NCI-H2107 treated with DMSO at 0.1 percent for 48 hours (cell line): ENCODE results near the gene PAK6.

Source experiments
- DNase-seq: peaks from one replicate; lab custom pipeline; 2025; ENCODE audit not compliant: unreplicated experiment; lab: John Stamatoyannopoulos, UW

Gene PAK6

DNA sequence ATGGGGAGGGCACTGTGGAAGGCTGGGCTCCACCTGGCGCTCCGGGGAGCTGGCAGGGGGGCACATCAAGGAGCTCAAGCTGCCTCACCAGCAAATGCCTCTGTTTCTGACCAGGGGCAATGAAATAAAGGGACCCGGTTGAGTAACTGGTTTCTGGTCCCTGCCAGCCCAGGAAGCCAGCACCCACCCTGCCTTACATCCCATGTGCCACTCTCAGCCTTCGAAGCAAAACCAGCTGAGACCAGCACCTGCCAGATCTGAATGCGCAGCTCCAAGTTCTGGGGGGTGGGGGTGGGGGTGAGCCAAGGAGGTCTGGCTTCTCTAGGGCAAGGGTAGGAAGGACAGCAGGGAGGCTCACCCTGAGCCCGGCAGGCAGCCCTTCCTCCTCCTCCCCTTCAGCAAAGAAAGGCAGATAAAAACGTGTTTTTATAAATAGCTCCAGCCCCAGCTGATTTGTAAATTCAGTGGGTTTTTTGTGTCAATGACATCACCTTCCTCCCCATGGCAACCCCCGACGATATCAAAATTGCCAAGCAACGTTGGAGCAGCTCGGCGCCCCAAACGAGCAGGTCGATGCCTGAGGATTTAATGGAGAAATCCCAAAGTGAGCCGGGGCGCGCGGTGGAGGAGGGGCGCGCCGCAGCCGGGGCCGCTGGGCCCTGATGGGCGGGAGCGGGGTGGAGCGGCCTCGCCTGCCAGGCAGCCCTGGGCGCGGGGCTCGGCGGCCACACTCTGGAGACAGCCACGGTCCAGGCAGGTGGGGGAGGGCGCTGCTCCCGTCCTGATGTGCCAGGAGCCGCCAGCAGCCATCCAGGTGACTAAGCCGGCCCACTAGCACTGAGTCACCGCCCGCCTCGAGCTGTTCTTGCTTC lies at the start of gene PAK6:
Gene PAK6 (plus strand): TSS at position 532 of the 872 bp plus-strand sequence. CDS start 25,723 bp downstream, outside the sequence.
- DNase-seq = peak; percentile 36

- no peak for DNase-seq
Measured at GRCh38 chr15:40190591-40190990, 48.3 kb upstream of the PAK6 start.

DNA sequence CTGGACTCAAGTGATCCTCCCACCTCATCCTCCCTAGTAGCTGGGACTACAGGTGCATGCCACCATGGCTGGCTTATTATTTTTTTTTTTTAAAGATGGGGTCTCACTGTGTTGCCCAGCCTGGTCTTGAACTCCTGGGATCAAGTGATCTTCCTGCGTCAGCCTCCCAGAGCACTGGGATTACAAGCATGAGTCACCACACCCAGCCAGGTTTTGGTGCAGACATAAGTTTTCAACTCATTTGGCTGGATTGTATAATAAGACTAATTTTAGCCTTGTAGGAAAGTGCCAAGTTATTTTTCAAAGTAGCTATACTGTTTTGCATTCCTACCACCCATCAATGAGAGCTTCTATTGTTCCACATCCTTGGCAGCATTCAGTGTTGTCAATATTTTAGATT lies 45.9 kb upstream of the PAK6 start:
- DNase-seq = no peak

DNA sequence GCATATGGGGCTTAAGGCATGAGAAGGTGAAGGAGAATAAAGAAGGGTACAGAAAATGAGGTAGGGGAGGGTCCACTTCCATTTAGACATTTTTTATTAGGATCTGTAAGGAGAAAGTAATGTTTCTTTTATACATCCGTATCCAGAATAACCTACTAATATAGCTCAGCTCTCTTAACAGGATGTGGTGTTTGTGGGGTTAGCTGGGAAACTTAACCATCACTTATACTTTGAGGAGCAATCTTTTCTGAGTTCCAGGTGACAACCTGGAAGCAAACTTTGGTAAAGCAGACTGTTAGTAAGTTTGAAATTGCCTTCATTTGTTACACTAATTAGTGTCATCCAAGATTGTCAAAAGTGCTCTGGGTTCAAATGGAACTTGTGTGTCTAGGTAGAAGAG lies 41.4 kb upstream of the PAK6 start:
- no peak for DNase-seq

GRCh38 chr15:40198355-40199085 lies 40.3 kb upstream of the PAK6 start:
- DNase-seq = no peak

GRCh38 chr15:40204100-40204499 lies 34.8 kb upstream of the PAK6 start:
- no peak for DNase-seq

DNA sequence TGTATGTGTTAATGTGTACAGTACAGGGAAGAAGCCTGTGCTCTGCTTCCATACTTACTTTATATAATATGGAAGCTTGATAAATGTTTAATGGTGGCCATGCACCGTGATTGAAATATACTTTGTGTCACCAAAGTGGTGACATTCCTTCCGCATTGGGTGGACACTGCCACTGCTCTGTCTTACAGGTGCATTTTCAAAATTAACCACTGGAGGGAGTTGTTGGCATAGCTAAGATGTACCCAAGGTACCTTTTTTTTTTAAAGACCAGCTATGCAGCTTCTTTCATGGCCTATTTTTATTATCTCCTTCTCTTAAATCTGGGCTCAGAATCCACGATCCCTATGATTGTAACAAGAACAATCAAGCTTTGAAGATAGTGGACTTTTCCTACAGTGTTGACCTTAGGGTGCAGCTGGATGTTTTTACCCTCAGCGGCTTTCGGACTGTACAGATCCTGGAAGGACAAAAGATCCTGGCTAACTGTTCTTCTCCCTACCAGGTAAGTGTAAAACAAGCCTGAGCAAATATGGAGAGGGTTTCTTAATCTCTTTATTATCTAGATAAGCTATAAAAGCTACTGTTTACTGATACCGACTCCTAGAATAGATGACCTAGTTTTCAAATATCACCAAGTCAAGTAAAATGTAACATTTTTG lies 21.6 kb upstream of the PAK6 start:
- DNase-seq = peak; percentile 44

- no peak for DNase-seq
Measured at GRCh38 chr15:40219801-40220200, 19.1 kb upstream of the PAK6 start.

GRCh38 chr15:40222131-40222530 lies 16.7 kb upstream of the PAK6 start:
- no peak for DNase-seq

DNA sequence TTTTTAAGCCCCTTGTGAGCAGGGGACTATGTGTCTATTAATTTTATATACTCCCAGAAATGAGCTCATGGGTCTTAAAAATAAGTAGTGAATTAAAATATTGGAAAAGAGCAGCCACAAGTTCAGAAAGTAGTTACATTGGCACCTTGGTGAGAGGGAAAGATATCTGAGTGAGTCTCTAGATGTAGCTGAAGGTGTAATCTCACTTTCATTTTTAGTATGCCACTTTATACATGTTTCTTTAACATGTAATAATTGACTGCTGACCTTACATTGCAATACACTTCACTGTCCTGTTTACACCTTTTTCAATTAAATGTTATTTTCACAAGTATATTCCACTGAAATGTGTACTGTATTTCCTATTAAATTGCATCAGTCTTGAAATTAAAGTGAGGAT lies 12.1 kb upstream of the PAK6 start:
- DNase-seq = no peak

GRCh38 chr15:40229316-40229715 lies 9.5 kb upstream of the PAK6 start:
- DNase-seq = no peak

GRCh38 chr15:40229956-40230355 lies 8.9 kb upstream of the PAK6 start:
- DNase-seq = no peak

DNA sequence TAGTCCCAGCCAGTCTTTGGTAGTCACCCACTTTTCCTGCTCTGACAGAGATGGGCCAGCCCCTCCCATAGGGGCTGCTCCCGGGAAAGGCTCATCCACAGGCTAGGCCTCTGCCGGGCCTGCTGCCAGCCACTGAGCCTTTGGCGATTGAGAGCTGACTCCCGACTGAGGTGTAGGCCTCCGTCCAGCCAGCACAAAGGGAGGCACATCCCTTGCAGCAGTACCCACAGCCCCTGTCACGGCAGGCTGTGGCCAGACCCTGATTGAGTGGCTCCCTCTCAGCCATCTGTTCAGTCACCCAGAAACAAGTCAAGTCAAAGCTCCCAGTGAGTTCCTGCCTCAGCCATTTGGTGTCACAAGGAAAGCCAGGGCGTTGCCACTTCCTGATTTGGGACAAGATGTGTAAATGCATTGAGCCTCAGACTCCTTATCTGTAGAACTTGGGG lies 6.2 kb upstream of the PAK6 start:
- DNase-seq = no peak

GRCh38 chr15:40233727-40234577 lies 4.9 kb upstream of the PAK6 start:
- no peak for DNase-seq

- no peak for DNase-seq
Measured at GRCh38 chr15:40234783-40235182, 4.1 kb upstream of the PAK6 start.

GRCh38 chr15:40235201-40235885 lies 3.5 kb upstream of the PAK6 start:
- no peak for DNase-seq

DNA sequence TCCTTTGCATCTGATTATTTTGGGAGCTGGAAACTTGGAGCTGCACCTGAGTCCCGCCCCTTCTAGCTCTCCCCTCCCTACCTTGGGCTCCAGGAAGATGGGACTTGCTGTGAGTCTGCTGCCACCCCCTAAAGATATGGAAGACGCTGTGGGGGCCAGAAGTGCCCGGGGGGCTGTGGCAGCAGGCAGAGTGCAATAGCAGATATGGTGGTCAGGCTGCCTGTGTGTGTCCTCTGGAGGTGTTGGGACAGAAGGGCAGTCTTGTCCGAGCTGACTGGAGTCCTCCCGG lies 485 bp downstream of the PAK6 start:
- no peak for DNase-seq

DNA sequence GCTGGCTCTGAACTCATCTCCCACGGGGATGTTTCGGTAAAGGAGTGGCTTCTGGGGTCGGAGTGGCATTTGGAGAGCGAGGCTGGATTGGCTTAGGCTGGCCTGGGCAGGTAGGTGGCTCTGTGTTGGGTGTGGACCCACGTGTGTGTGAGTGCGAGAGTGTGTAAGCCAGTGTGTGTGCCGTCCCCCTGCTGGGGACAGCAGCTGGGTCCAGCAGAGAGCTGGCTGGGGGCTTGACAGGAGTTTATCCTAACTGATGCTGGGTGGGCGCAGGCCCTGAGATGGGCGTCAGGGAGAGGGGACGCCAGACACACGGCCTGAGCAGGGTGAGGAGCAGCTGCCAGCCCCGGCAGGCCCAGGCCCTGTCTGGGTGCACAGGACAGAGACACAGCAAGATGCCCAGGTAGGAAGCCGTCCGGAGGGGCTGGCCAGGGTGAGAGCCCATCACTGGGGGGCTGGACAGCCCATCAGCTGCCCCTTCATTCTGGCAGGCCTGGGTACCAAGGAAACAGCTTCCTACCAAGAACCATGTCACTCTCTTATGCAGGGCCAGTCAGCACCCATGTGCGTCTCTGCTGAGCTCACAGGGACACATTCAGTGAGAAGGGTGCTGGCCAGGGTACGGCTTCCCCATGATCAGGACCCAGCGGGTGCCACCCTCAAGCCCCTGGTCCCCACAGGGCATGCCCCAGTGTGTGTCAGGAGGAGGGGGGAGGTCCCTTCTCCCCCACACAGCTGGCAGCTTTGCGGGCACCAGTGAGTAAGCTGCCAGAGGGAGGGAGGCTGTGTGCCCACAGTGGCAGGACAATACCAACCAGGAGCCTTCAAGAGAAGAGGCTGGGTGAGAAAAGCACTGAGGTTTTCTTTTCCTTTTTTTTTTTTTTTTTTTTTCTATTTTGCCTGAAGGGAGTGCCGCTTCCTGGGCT lies 1.1 kb downstream of the PAK6 start:
- no peak for DNase-seq

GRCh38 chr15:40240619-40241221 lies 1.9 kb downstream of the PAK6 start:
- no peak for DNase-seq
